Measurements from ENCODE around the gene NTM. TPM values are rescaled to one million over a fixed set of nuclear protein-coding genes. Genes with fewer than 3 reads are reported as not detected.

NTM gene
- total RNA-seq, 2 donors from 2014 or later, result not detected

- H3K4me1 Mint-ChIP-seq, result no peaks in the 10 kb centered on the region
- no peaks in the 10 kb centered on the region for H3K27me3 Mint-ChIP-seq
- ATAC-seq (replicated peaks), result no peak
- H3K36me3 Mint-ChIP-seq (ENCODE audit: low read depth), result no peaks in the 10 kb centered on the region
- H3K4me3 Mint-ChIP-seq, result no peak overlapping the region
- no peak overlapping the region for H3K27ac Mint-ChIP-seq
- peaks cover 10% of the 10 kb centered on the region for H3K9me3 Mint-ChIP-seq
These were observed 617.3 kb downstream of the NTM start for GRCh38 chr11:131987703-131988102.

GRCh38 chr11:131991606-131992005 is 621.2 kb downstream of the NTM start:
- Mint-ChIP-seq H3K36me3 (ENCODE audit: low read depth) (no peaks in the 10 kb centered on the region), H3K9me3 (peaks cover 5% of the 10 kb centered on the region), H3K4me1 (no peaks in the 10 kb centered on the region), H3K4me3 (no peak overlapping the region), H3K27ac (no peak overlapping the region), H3K27me3 (no peaks in the 10 kb centered on the region)
- ATAC-seq (replicated peaks), result no peak

GRCh38 chr11:131993246-131993645 is 622.8 kb downstream of the NTM start:
- Mint-ChIP-seq H3K9me3 (peaks cover 12% of the 10 kb centered on the region), H3K27me3 (no peaks in the 10 kb centered on the region), H3K27ac (no peak overlapping the region), H3K4me1 (no peaks in the 10 kb centered on the region), H3K36me3 (ENCODE audit: low read depth) (no peaks in the 10 kb centered on the region), H3K4me3 (no peak overlapping the region)
- no peak for ATAC-seq (replicated peaks)

GRCh38 chr11:131998020-131998419 is 627.6 kb downstream of the NTM start:
- no peak for ATAC-seq (replicated peaks)
- H3K27ac Mint-ChIP-seq, result no peak overlapping the region
- no peak overlapping the region for H3K4me3 Mint-ChIP-seq
- H3K4me1 Mint-ChIP-seq, result no peaks in the 10 kb centered on the region
- H3K27me3 Mint-ChIP-seq, result no peaks in the 10 kb centered on the region
- H3K36me3 Mint-ChIP-seq (ENCODE audit: low read depth), result no peaks in the 10 kb centered on the region
- peaks cover 12% of the 10 kb centered on the region for H3K9me3 Mint-ChIP-seq

GRCh38 chr11:131999084-131999483 is 628.7 kb downstream of the NTM start:
- H3K4me1 Mint-ChIP-seq, result no peaks in the 10 kb centered on the region
- no peak for ATAC-seq (replicated peaks)
- H3K27me3 Mint-ChIP-seq, result no peaks in the 10 kb centered on the region
- H3K36me3 Mint-ChIP-seq (ENCODE audit: low read depth), result no peaks in the 10 kb centered on the region
- no peak overlapping the region for H3K27ac Mint-ChIP-seq
- H3K9me3 Mint-ChIP-seq, result peaks cover 12% of the 10 kb centered on the region
- no peak overlapping the region for H3K4me3 Mint-ChIP-seq

GRCh38 chr11:131999955-132000354 is 629.5 kb downstream of the NTM start:
- no peak overlapping the region for H3K4me3 Mint-ChIP-seq
- H3K27me3 Mint-ChIP-seq, result no peaks in the 10 kb centered on the region
- no peaks in the 10 kb centered on the region for H3K36me3 Mint-ChIP-seq (ENCODE audit: low read depth)
- peaks cover 12% of the 10 kb centered on the region for H3K9me3 Mint-ChIP-seq
- H3K27ac Mint-ChIP-seq, result no peak overlapping the region
- no peaks in the 10 kb centered on the region for H3K4me1 Mint-ChIP-seq
- no peak for ATAC-seq (replicated peaks)

- no peaks in the 10 kb centered on the region for H3K27me3 Mint-ChIP-seq
- H3K9me3 Mint-ChIP-seq, result no peaks in the 10 kb centered on the region
- no peak overlapping the region for H3K27ac Mint-ChIP-seq
- no peaks in the 10 kb centered on the region for H3K36me3 Mint-ChIP-seq (ENCODE audit: low read depth)
- H3K4me1 Mint-ChIP-seq, result no peaks in the 10 kb centered on the region
- no peak overlapping the region for H3K4me3 Mint-ChIP-seq
- no peak for ATAC-seq (replicated peaks)
These were observed 635.5 kb downstream of the NTM start for GRCh38 chr11:132005887-132006286.

- H3K4me1 Mint-ChIP-seq, result no peaks in the 10 kb centered on the region
- no peaks in the 10 kb centered on the region for H3K9me3 Mint-ChIP-seq
- H3K4me3 Mint-ChIP-seq, result no peak overlapping the region
- no peaks in the 10 kb centered on the region for H3K27me3 Mint-ChIP-seq
- H3K27ac Mint-ChIP-seq, result no peak overlapping the region
- ATAC-seq (replicated peaks), result no peak
- H3K36me3 Mint-ChIP-seq (ENCODE audit: low read depth), result no peaks in the 10 kb centered on the region
These were observed 636.6 kb downstream of the NTM start for GRCh38 chr11:132006884-132007580.

GRCh38 chr11:132008226-132008625 is 637.8 kb downstream of the NTM start:
- H3K4me3 Mint-ChIP-seq, result no peak overlapping the region
- no peaks in the 10 kb centered on the region for H3K27me3 Mint-ChIP-seq
- no peak overlapping the region for H3K27ac Mint-ChIP-seq
- H3K36me3 Mint-ChIP-seq (ENCODE audit: low read depth), result no peaks in the 10 kb centered on the region
- ATAC-seq (replicated peaks), result no peak
- H3K4me1 Mint-ChIP-seq, result no peaks in the 10 kb centered on the region
- H3K9me3 Mint-ChIP-seq, result no peaks in the 10 kb centered on the region

GRCh38 chr11:132008872-132009271 is 638.5 kb downstream of the NTM start:
- no peak for ATAC-seq (replicated peaks)
- Mint-ChIP-seq H3K36me3 (ENCODE audit: low read depth) (no peaks in the 10 kb centered on the region), H3K27ac (no peak overlapping the region), H3K4me3 (no peak overlapping the region), H3K9me3 (no peaks in the 10 kb centered on the region), H3K27me3 (no peaks in the 10 kb centered on the region), H3K4me1 (no peaks in the 10 kb centered on the region)

- H3K4me1 Mint-ChIP-seq, result no peaks in the 10 kb centered on the region
- H3K27ac Mint-ChIP-seq, result no peak overlapping the region
- peaks cover 4% of the 10 kb centered on the region for H3K9me3 Mint-ChIP-seq
- no peaks in the 10 kb centered on the region for H3K36me3 Mint-ChIP-seq (ENCODE audit: low read depth)
- H3K4me3 Mint-ChIP-seq, result no peak overlapping the region
- H3K27me3 Mint-ChIP-seq, result peaks cover 8% of the 10 kb centered on the region
- ATAC-seq (replicated peaks), result no peak
These were observed 649.6 kb downstream of the NTM start for GRCh38 chr11:132020001-132020400.

GRCh38 chr11:132022285-132022684 is 651.9 kb downstream of the NTM start:
- H3K27ac Mint-ChIP-seq, result no peak overlapping the region
- no peaks in the 10 kb centered on the region for H3K36me3 Mint-ChIP-seq (ENCODE audit: low read depth)
- peaks cover 4% of the 10 kb centered on the region for H3K9me3 Mint-ChIP-seq
- ATAC-seq (replicated peaks), result no peak
- peaks cover 8% of the 10 kb centered on the region for H3K27me3 Mint-ChIP-seq
- no peaks in the 10 kb centered on the region for H3K4me1 Mint-ChIP-seq
- H3K4me3 Mint-ChIP-seq, result no peak overlapping the region

GRCh38 chr11:132022733-132023478 is 652.5 kb downstream of the NTM start:
- Mint-ChIP-seq H3K36me3 (ENCODE audit: low read depth) (no peaks in the 10 kb centered on the region), H3K27me3 (peaks cover 8% of the 10 kb centered on the region), H3K9me3 (peaks cover 4% of the 10 kb centered on the region), H3K27ac (no peak overlapping the region), H3K4me1 (no peaks in the 10 kb centered on the region), H3K4me3 (no peak overlapping the region)
- ATAC-seq (replicated peaks), result no peak

GRCh38 chr11:132024587-132025295 is 654.3 kb downstream of the NTM start:
- no peaks in the 10 kb centered on the region for H3K36me3 Mint-ChIP-seq (ENCODE audit: low read depth)
- H3K4me3 Mint-ChIP-seq, result no peak overlapping the region
- no peak for ATAC-seq (replicated peaks)
- peaks cover 8% of the 10 kb centered on the region for H3K27me3 Mint-ChIP-seq
- peaks cover 3% of the 10 kb centered on the region for H3K9me3 Mint-ChIP-seq
- H3K27ac Mint-ChIP-seq, result no peak overlapping the region
- H3K4me1 Mint-ChIP-seq, result no peaks in the 10 kb centered on the region

- no peak overlapping the region for H3K27ac Mint-ChIP-seq
- H3K27me3 Mint-ChIP-seq, result peaks cover 8% of the 10 kb centered on the region
- no peak overlapping the region for H3K4me3 Mint-ChIP-seq
- no peaks in the 10 kb centered on the region for H3K9me3 Mint-ChIP-seq
- no peak for ATAC-seq (replicated peaks)
- no peaks in the 10 kb centered on the region for H3K36me3 Mint-ChIP-seq (ENCODE audit: low read depth)
- H3K4me1 Mint-ChIP-seq, result no peaks in the 10 kb centered on the region
These were observed 656.3 kb downstream of the NTM start for GRCh38 chr11:132026746-132027145.
